Measurements from ENCODE around the gene FTCDNL1.

FTCDNL1 gene

GRCh38 chr2:199716807-199717586 lies 134.0 kb downstream of the FTCDNL1 start:
- TF ChIP-seq NFIC (IDR thresholded peaks at IDR 0.05) (peak; percentile 57), RAD21 (IDR thresholded peaks at IDR 0.05; ENCODE audit: low read depth) (no peak), TAF1 (IDR thresholded peaks at IDR 0.05; ENCODE audit: low read depth) (no peak), MAX (IDR thresholded peaks at IDR 0.05) (no peak), EP300 (IDR thresholded peaks at IDR 0.05; ENCODE audit: borderline replicate concordance) (no peak)

GRCh38 chr2:199713746-199714145 lies 137.2 kb downstream of the FTCDNL1 start:
- TF ChIP-seq FOXM1 (IDR thresholded peaks at IDR 0.05; ENCODE audit: borderline replicate concordance, low read depth) (no peak), ZBTB7A (IDR thresholded peaks at IDR 0.05; ENCODE audit: low read depth) (no peak), YY1 (IDR thresholded peaks at IDR 0.05; ENCODE audit: low read depth) (no peak), TEAD4 (IDR thresholded peaks at IDR 0.05) (no peak), CEBPB (IDR thresholded peaks at IDR 0.05) (no peak), EGR1 (IDR thresholded peaks at IDR 0.05) (no peak), CREB1 (IDR thresholded peaks at IDR 0.05; ENCODE audit: low read depth) (no peak), RAD21 (IDR thresholded peaks at IDR 0.05; ENCODE audit: low read depth) (no peak)

- no peak for TF ChIP-seq EGR1 (IDR thresholded peaks at IDR 0.05)
- TF ChIP-seq RAD21 (IDR thresholded peaks at IDR 0.05; ENCODE audit: low read depth): no peak
- no peak for TF ChIP-seq CEBPB (IDR thresholded peaks at IDR 0.05)
- no peak for TF ChIP-seq FOXM1 (IDR thresholded peaks at IDR 0.05; ENCODE audit: borderline replicate concordance, low read depth)
- no peak for TF ChIP-seq REST (IDR thresholded peaks at IDR 0.05; ENCODE audit: low read depth)
- TF ChIP-seq USF1 (IDR thresholded peaks at IDR 0.05): no peak
- TF ChIP-seq EP300 (IDR thresholded peaks at IDR 0.05; ENCODE audit: borderline replicate concordance): no peak
- no peak for TF ChIP-seq TCF12 (IDR thresholded peaks at IDR 0.05; ENCODE audit: low read depth)
- TF ChIP-seq NFIC (IDR thresholded peaks at IDR 0.05): no peak
- TF ChIP-seq TEAD4 (IDR thresholded peaks at IDR 0.05): no peak
- TF ChIP-seq ZBTB7A (IDR thresholded peaks at IDR 0.05; ENCODE audit: low read depth): no peak
- TF ChIP-seq CREB1 (IDR thresholded peaks at IDR 0.05; ENCODE audit: low read depth): no peak
- no peak for TF ChIP-seq TAF1 (IDR thresholded peaks at IDR 0.05; ENCODE audit: low read depth)
- TF ChIP-seq YY1 (IDR thresholded peaks at IDR 0.05; ENCODE audit: low read depth): no peak
- no peak for TF ChIP-seq MAX (IDR thresholded peaks at IDR 0.05)
These were observed 140.4 kb downstream of the FTCDNL1 start for GRCh38 chr2:199710551-199710950.

All from Ishikawa (cell line).